ENCODE measurements around the gene PCNX1.

PCNX1 gene

GRCh38 chr14:70917633-70918032 lies 10.4 kb downstream of the PCNX1 start:
- TF ChIP-seq CTCF (IDR thresholded peaks at IDR 0.05; ENCODE audit: low read depth, low read length): no peak
- DNase-seq (ENCODE audit: extremely low read depth, low read depth): no peak

- no peak for DNase-seq (ENCODE audit: extremely low read depth, low read depth)
Observed at GRCh38 chr14:70919774-70920173, 12.5 kb downstream of the PCNX1 start.

GRCh38 chr14:70920608-70921007 lies 13.3 kb downstream of the PCNX1 start:
- TF ChIP-seq CTCF (IDR thresholded peaks at IDR 0.05; ENCODE audit: low read depth, low read length): no peak

More at GRCh38 chr14:70919774-70920173, 12.5 kb downstream of the PCNX1 start:
- no peak for TF ChIP-seq CTCF (IDR thresholded peaks at IDR 0.05; ENCODE audit: low read depth, low read length)

GRCh38 chr14:70921669-70922068 lies 14.4 kb downstream of the PCNX1 start:
- no peak for TF ChIP-seq CTCF (IDR thresholded peaks at IDR 0.05; ENCODE audit: low read depth, low read length)
- no peak for DNase-seq (ENCODE audit: extremely low read depth, low read depth)

More at GRCh38 chr14:70920608-70921007, 13.3 kb downstream of the PCNX1 start:
- no peak for DNase-seq (ENCODE audit: extremely low read depth, low read depth)

GRCh38 chr14:70924521-70924920 lies 17.3 kb downstream of the PCNX1 start:
- no peak for DNase-seq (ENCODE audit: extremely low read depth, low read depth)
- TF ChIP-seq CTCF (IDR thresholded peaks at IDR 0.05; ENCODE audit: low read depth, low read length): no peak

GRCh38 chr14:70926235-70926830 lies 19.1 kb downstream of the PCNX1 start:
- no peak for DNase-seq (ENCODE audit: extremely low read depth, low read depth)
- TF ChIP-seq CTCF (IDR thresholded peaks at IDR 0.05; ENCODE audit: low read depth, low read length): no peak

- DNase-seq (ENCODE audit: extremely low read depth, low read depth): no peak
- no peak for TF ChIP-seq CTCF (IDR thresholded peaks at IDR 0.05; ENCODE audit: low read depth, low read length)
Observed at GRCh38 chr14:70931008-70931407, 23.7 kb downstream of the PCNX1 start.

Measured in AG09319 (cell line).